GM23338 (cell line): ENCODE measurements around the gene CARD9. TPM values are rescaled to one million over a fixed set of nuclear protein-coding genes. Genes with fewer than 3 reads are reported as not detected.

Experiments used
- ATAC-seq: fragments of 200-7000 bp; cut with Tn5 transposase; 3 replicates; pipeline ENCODE4 v1.9.1; 2020
- DNase-seq: peaks from one replicate; pipeline ENCODE4 v3.0.0-alpha.2; 2015; ENCODE audit warnings: low spot score
- H2AFZ ChIP-seq: fragments of 200-600 bp; sonication (generic); 2 replicates; pipeline ENCODE4 v1.8.0; 2016; ENCODE audit warnings: antibody characterized with exemption, mild to moderate bottlenecking, moderate library complexity
- H3F3A ChIP-seq: fragments of 200-600 bp; sonication (generic); replicated peaks from 2 replicates; pipeline ENCODE4 v1.8.0; 2017; ENCODE audit warnings: antibody characterized with exemption, mixed run types, low read depth
- H3K27ac ChIP-seq: fragments of 200-600 bp; sonication (generic); 2 replicates; pipeline ENCODE4 v1.6.1; 2016; ENCODE audit warnings: low read depth
- H3K27me3 ChIP-seq: fragments of 200-600 bp; sonication (generic); 2 replicates; pipeline ENCODE4 v1.8.0; 2016; ENCODE audit warnings: mild to moderate bottlenecking, mixed run types, moderate library complexity; ENCODE audit not compliant: insufficient read depth
- H3K36me3 ChIP-seq: fragments of 200-600 bp; sonication (generic); 2 replicates; pipeline ENCODE4 v1.8.0; 2016; ENCODE audit warnings: mild to moderate bottlenecking; ENCODE audit not compliant: insufficient read depth
- H3K4me1 ChIP-seq: fragments of 200-600 bp; sonication (generic); 2 replicates; pipeline ENCODE4 v1.8.0; 2016; ENCODE audit warnings: mild to moderate bottlenecking, moderate library complexity; ENCODE audit not compliant: insufficient read depth
- H3K4me2 ChIP-seq: fragments of 200-600 bp; sonication (generic); 2 replicates; pipeline ENCODE4 v1.7.1; 2017; ENCODE audit warnings: mixed run types
- H3K4me3 ChIP-seq: fragments of 200-600 bp; sonication (generic); 2 replicates; pipeline ENCODE4 v1.6.1; 2016; ENCODE audit warnings: mixed run types
- H3K79me2 ChIP-seq: fragments of 200-600 bp; sonication (generic); replicated peaks from 2 replicates; pipeline ENCODE4 v1.8.0; 2017; ENCODE audit warnings: mild to moderate bottlenecking; ENCODE audit not compliant: insufficient read depth
- H3K9me2 ChIP-seq: fragments of 200-600 bp; sonication (generic); 2 replicates; pipeline ENCODE4 v1.8.0; 2017; ENCODE audit not compliant: insufficient read depth
- H4K20me1 ChIP-seq: fragments of 200-600 bp; sonication (generic); replicated peaks from 2 replicates; pipeline ENCODE4 v1.8.0; 2017; ENCODE audit warnings: mild to moderate bottlenecking; ENCODE audit not compliant: insufficient read depth
- H3K27ac Mint-ChIP-seq: 2 replicates; pipeline ENCODE4 v1.8.0; 2020; ENCODE audit warnings: inconsistent platforms, mild to moderate bottlenecking, moderate library complexity, mixed read lengths
- H3K27me3 Mint-ChIP-seq: 3 replicates; pipeline ENCODE4 v1.8.0; 2022; ENCODE audit warnings: low read depth, mild to moderate bottlenecking, moderate library complexity, mixed read lengths, inconsistent platforms; ENCODE audit not compliant: insufficient read depth, poor library complexity
- H3K36me3 Mint-ChIP-seq: 3 replicates; pipeline ENCODE4 v1.8.0; 2021; ENCODE audit warnings: low read depth, mild to moderate bottlenecking, inconsistent platforms, moderate library complexity, mixed read lengths
- H3K4me1 Mint-ChIP-seq: 3 replicates; pipeline ENCODE4 v1.8.0; 2020; ENCODE audit warnings: mild to moderate bottlenecking, inconsistent platforms, mixed read lengths
- H3K4me3 Mint-ChIP-seq: 3 replicates; pipeline ENCODE4 v1.8.0; 2021; ENCODE audit warnings: moderate library complexity, mild to moderate bottlenecking, inconsistent platforms, mixed read lengths
- H3K9me3 Mint-ChIP-seq: 3 replicates; pipeline ENCODE4 v1.8.0; 2020; ENCODE audit warnings: moderate library complexity, mild to moderate bottlenecking, inconsistent platforms, mixed read lengths
- CREB1 ChIP-seq: fragments of 250-450 bp; sonication (Bioruptor Pico); IDR thresholded peaks from 2 replicates; pipeline ENCODE4 v1.5.0; 2020; ENCODE audit warnings: low read depth, mild to moderate bottlenecking, moderate library complexity
- ETS1 ChIP-seq: IDR thresholded peaks from 2 replicates; pipeline ENCODE4 v1.6.1; 2016; ENCODE audit warnings: antibody characterized with exemption
- EZH2 ChIP-seq: fragments of 200-600 bp; sonication (generic); IDR thresholded peaks from one replicate; pipeline ENCODE4 v1.8.0; 2017; ENCODE audit warnings: antibody characterized with exemption, mild to moderate bottlenecking, low read depth; ENCODE audit not compliant: unreplicated experiment
- POLR2AphosphoS5 ChIP-seq: IDR thresholded peaks from 2 replicates; pipeline ENCODE4 v1.6.1; 2016; ENCODE audit warnings: antibody characterized with exemption, low read depth
- STAT1 ChIP-seq: IDR thresholded peaks from one replicate; pipeline ENCODE4 v1.6.1; 2016; ENCODE audit warnings: antibody characterized with exemption; ENCODE audit not compliant: unreplicated experiment
- ZNF114 ChIP-seq: fragments of 250-450 bp; sonication (Bioruptor Pico); IDR thresholded peaks from 2 replicates; pipeline ENCODE4 v1.5.0; 2020; ENCODE audit warnings: mild to moderate bottlenecking, moderate library complexity
- ZNF331 ChIP-seq: fragments of 250-450 bp; sonication (Bioruptor Pico); IDR thresholded peaks from 2 replicates; pipeline ENCODE4 v1.5.0; 2020; ENCODE audit warnings: low read depth, mild to moderate bottlenecking, moderate library complexity
- ZNF462 ChIP-seq: fragments of 250-450 bp; sonication (Bioruptor Pico); IDR thresholded peaks from 2 replicates; pipeline ENCODE4 v1.5.0; 2020; ENCODE audit warnings: mild to moderate bottlenecking, moderate library complexity
- polyA plus RNA-seq: library from polyadenylated mRNA; unstranded; fragments of >200 nt; fragmentation: Nextera tagmentation; extraction: Ambion mirVana; gene quantifications from 2 replicates; pipeline ENCODE4 v1.2.1, GENCODE V29; 2016
- total RNA-seq: library from RNA; depleted of rRNA; stranded (reverse); fragments of >200 nt; shearing (Covaris generic); gene quantifications from 2 replicates; pipeline ENCODE4 v1.2.3, GENCODE V29; 2014
- TF ChIP-seq, protein P1 (sequence below), 2 experiments: fragments of 200-600 bp in 1 of 2; sonication (generic) in 1 of 2; conservative IDR thresholded peaks; 2 replicates each; pipeline versions ENCODE4 v1.5.1 to v1.6.1; 2016 to 2017; ENCODE audit warnings: antibody characterized with exemption in 2 of 2, low read depth in 2 of 2, mild to moderate bottlenecking in 2 of 2, moderate library complexity in 1 of 2
- TF ChIP-seq, protein P2 (sequence below): IDR thresholded peaks from one replicate; pipeline ENCODE4 v1.6.1; 2018; ENCODE audit warnings: antibody characterized with exemption; ENCODE audit not compliant: unreplicated experiment

Gene CARD9
- total and polyA plus RNA-seq, 2 experiments from 2014 or later, result 0.49 to 0.63 TPM

GRCh38 chr9:136331030-136331429 is 42.4 kb downstream of the CARD9 start (continued):
- TF ChIP-seq ZNF462 (CRISPR knock-in tag), result no peak
- no peak for TF ChIP-seq EZH2
- no peak for TF ChIP-seq CREB1
- no peak for TF ChIP-seq ZNF331

- H3K4me3 ChIP-seq, result no peak overlapping the region
- 0 out of 2 replicates have a peak, but pooled peaks cover 3% of the 10 kb centered on the region for H3F3A ChIP-seq
- H3K27ac Mint-ChIP-seq, result no peak overlapping the region
- peaks cover 17% of the 10 kb centered on the region for H3K4me1 ChIP-seq
- H3K9me2 ChIP-seq, result no peaks in the 10 kb centered on the region
- H3K27me3 Mint-ChIP-seq, result peaks cover 8% of the 10 kb centered on the region
- H3K79me2 ChIP-seq, result no peaks in the 10 kb centered on the region; the same call in 1 of the 2 replicates
- no peak overlapping the region for H3K4me2 ChIP-seq
- no peaks in the 10 kb centered on the region for H3K36me3 Mint-ChIP-seq
- no peaks in the 10 kb centered on the region for H3K9me3 Mint-ChIP-seq
- ATAC-seq (no peak), DNase-seq (no peak)
- H3K4me3 Mint-ChIP-seq, result no peak overlapping the region
- H3K36me3 ChIP-seq, result no peaks in the 10 kb centered on the region
- H4K20me1 ChIP-seq, result no peaks in the 10 kb centered on the region
- no peak overlapping the region for H2AFZ ChIP-seq
- no peak overlapping the region for H3K27ac ChIP-seq
- H3K27me3 ChIP-seq, result no peaks in the 10 kb centered on the region
- H3K4me1 Mint-ChIP-seq, result peaks cover 8% of the 10 kb centered on the region
- TF ChIP-seq ZNF331 (no peak), ZNF114 (CRISPR knock-in tag) (no peak), CREB1 (no peak), STAT1 (no peak), POLR2AphosphoS5 (no peak), ETS1 (no peak)
- TF ChIP-seq, protein P1, sequence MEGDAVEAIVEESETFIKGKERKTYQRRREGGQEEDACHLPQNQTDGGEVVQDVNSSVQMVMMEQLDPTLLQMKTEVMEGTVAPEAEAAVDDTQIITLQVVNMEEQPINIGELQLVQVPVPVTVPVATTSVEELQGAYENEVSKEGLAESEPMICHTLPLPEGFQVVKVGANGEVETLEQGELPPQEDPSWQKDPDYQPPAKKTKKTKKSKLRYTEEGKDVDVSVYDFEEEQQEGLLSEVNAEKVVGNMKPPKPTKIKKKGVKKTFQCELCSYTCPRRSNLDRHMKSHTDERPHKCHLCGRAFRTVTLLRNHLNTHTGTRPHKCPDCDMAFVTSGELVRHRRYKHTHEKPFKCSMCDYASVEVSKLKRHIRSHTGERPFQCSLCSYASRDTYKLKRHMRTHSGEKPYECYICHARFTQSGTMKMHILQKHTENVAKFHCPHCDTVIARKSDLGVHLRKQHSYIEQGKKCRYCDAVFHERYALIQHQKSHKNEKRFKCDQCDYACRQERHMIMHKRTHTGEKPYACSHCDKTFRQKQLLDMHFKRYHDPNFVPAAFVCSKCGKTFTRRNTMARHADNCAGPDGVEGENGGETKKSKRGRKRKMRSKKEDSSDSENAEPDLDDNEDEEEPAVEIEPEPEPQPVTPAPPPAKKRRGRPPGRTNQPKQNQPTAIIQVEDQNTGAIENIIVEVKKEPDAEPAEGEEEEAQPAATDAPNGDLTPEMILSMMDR (conservative IDR thresholded peaks at IDR 0.05; ENCODE audit: low read depth in 2 of 2), result no peak
- TF ChIP-seq, protein P2, sequence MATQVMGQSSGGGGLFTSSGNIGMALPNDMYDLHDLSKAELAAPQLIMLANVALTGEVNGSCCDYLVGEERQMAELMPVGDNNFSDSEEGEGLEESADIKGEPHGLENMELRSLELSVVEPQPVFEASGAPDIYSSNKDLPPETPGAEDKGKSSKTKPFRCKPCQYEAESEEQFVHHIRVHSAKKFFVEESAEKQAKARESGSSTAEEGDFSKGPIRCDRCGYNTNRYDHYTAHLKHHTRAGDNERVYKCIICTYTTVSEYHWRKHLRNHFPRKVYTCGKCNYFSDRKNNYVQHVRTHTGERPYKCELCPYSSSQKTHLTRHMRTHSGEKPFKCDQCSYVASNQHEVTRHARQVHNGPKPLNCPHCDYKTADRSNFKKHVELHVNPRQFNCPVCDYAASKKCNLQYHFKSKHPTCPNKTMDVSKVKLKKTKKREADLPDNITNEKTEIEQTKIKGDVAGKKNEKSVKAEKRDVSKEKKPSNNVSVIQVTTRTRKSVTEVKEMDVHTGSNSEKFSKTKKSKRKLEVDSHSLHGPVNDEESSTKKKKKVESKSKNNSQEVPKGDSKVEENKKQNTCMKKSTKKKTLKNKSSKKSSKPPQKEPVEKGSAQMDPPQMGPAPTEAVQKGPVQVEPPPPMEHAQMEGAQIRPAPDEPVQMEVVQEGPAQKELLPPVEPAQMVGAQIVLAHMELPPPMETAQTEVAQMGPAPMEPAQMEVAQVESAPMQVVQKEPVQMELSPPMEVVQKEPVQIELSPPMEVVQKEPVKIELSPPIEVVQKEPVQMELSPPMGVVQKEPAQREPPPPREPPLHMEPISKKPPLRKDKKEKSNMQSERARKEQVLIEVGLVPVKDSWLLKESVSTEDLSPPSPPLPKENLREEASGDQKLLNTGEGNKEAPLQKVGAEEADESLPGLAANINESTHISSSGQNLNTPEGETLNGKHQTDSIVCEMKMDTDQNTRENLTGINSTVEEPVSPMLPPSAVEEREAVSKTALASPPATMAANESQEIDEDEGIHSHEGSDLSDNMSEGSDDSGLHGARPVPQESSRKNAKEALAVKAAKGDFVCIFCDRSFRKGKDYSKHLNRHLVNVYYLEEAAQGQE, result no peak
Observed at GRCh38 chr9:136330406-136330990, 43.0 kb downstream of the CARD9 start.
